Mesothelial cell of epicardium (in vitro differentiated cells): ENCODE results near the gene RASA2. TPM values are rescaled to one million over a fixed set of nuclear protein-coding genes. Genes with fewer than 3 reads are reported as not detected.

Source experiments
- DNase-seq, 2 experiments: peaks; one replicate each; pipeline ENCODE4 v3.0.0; 2021; ENCODE audit warnings: low spot score in 2 of 2; ENCODE audit not compliant: unreplicated experiment in 2 of 2
- H3K27ac Mint-ChIP-seq: 2 replicates; pipeline ENCODE4 v1.8.0; 2021; ENCODE audit warnings: mixed read lengths
- H3K27me3 Mint-ChIP-seq: 2 replicates; pipeline ENCODE4 v1.8.0; 2021; ENCODE audit warnings: low read depth, mixed read lengths
- H3K36me3 Mint-ChIP-seq: 2 replicates; pipeline ENCODE4 v1.8.0; 2021; ENCODE audit warnings: mixed read lengths
- H3K4me1 Mint-ChIP-seq: 2 replicates; pipeline ENCODE4 v1.8.0; 2021; ENCODE audit warnings: mixed read lengths
- H3K4me3 Mint-ChIP-seq: 2 replicates; pipeline ENCODE4 v1.8.0; 2021; ENCODE audit warnings: mild to moderate bottlenecking, moderate library complexity, mixed read lengths
- H3K9me3 Mint-ChIP-seq: 2 replicates; pipeline ENCODE4 v1.8.0; 2021; ENCODE audit warnings: mixed read lengths
- total RNA-seq: library from RNA; stranded (reverse); gene quantifications from 3 replicates; pipeline ENCODE4 v1.2.1, GENCODE V29; 2021
- TF ChIP-seq, protein P1 (sequence below): fragments of 200-600 bp; sonication (generic); IDR thresholded peaks from one replicate; pipeline ENCODE4 v1.5.0; 2021; ENCODE audit warnings: antibody characterized with exemption; ENCODE audit not compliant: unreplicated experiment

Gene RASA2
- total RNA-seq, 1 donor from 2014 or later, result 14.5 TPM

DNA sequence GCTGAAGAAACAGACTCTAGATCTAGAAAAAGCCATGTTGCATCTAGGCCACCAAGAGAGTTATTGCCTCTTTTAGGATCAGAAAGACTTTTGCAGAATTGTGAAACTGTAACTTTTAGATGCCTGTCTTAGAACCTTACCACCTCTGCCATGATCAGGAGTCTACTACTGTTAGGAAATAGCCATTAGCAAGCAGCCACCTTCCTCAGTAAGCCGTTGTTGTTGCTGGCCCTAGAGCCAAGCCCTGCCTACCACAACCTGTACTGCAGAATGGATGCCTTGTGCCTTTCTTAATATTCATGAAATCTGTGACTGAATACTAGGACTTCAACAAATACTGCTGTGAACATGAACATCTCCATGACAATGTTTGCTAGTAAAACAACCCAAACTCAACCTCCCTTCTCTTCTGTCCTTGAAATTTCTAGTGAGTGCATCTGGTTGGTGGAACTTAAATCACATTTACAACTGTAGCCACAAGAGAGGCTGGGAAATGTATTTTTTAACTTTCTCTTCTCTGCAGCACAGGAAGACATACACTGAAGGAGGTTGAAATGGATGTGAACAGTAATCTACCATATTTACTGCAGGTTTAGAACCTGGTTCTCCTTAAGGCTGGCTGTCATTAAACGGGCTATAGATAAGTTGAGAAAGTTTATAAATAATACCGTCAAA lies 20.7 kb downstream of the RASA2 start:
- Mint-ChIP-seq H3K9me3 (no peaks in the 10 kb centered on the region), H3K27ac (no peak overlapping the region), H3K4me1 (no peaks in the 10 kb centered on the region), H3K27me3 (no peaks in the 10 kb centered on the region), H3K36me3 (no peaks in the 10 kb centered on the region), H3K4me3 (no peak overlapping the region)
- TF ChIP-seq, protein P1, sequence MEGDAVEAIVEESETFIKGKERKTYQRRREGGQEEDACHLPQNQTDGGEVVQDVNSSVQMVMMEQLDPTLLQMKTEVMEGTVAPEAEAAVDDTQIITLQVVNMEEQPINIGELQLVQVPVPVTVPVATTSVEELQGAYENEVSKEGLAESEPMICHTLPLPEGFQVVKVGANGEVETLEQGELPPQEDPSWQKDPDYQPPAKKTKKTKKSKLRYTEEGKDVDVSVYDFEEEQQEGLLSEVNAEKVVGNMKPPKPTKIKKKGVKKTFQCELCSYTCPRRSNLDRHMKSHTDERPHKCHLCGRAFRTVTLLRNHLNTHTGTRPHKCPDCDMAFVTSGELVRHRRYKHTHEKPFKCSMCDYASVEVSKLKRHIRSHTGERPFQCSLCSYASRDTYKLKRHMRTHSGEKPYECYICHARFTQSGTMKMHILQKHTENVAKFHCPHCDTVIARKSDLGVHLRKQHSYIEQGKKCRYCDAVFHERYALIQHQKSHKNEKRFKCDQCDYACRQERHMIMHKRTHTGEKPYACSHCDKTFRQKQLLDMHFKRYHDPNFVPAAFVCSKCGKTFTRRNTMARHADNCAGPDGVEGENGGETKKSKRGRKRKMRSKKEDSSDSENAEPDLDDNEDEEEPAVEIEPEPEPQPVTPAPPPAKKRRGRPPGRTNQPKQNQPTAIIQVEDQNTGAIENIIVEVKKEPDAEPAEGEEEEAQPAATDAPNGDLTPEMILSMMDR, result no peak
- DNase-seq, result no peak

DNA sequence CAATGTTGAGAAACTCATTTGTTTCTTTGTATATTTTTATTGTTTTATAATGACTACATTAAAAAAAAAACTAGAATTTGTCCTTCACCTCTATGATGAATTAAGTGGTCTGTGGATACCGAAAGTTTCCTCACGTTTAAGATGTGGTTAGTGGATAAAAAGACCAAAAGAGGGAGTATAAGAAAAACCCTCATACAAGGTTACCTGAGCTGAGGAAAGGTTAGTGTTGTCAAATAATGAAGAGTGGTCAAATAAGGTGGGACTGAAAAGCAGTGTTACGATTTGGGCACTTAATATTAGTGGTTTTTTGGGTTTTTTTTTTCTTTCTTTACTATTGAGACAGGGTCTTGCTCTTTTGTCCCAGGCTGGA lies 21.2 kb downstream of the RASA2 start:
- Mint-ChIP-seq H3K9me3 (no peaks in the 10 kb centered on the region), H3K36me3 (no peaks in the 10 kb centered on the region), H3K27ac (no peak overlapping the region), H3K4me1 (no peaks in the 10 kb centered on the region), H3K4me3 (no peak overlapping the region), H3K27me3 (no peaks in the 10 kb centered on the region)
- TF ChIP-seq, protein P1, result no peak
- no peak for DNase-seq

DNA sequence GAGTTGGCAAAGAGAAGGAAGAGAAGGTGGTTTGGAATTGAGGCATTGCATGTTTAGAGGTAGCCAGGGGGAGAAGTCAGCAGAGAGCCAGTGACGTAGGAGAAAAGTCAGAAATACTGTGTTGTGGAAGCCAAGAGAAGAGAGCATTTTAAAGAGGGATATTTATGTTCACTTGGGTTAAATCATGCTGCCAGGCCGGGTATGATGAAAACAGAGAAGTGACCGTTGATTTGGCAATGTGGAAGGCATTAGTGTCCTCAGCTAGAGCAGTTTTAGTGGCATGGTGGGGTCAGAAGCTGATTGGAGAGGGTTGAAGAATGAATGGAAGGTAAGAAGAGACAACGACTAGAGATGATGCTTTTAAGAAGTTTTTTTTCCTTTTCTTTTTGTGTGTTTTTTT lies 24.5 kb downstream of the RASA2 start:
- Mint-ChIP-seq H3K4me3 (no peak overlapping the region), H3K27ac (no peak overlapping the region), H3K36me3 (peaks cover 11% of the 10 kb centered on the region), H3K4me1 (no peaks in the 10 kb centered on the region), H3K27me3 (no peaks in the 10 kb centered on the region), H3K9me3 (peaks cover under 1% of the 10 kb centered on the region)
- TF ChIP-seq, protein P1, result no peak
- no peak for DNase-seq

DNA sequence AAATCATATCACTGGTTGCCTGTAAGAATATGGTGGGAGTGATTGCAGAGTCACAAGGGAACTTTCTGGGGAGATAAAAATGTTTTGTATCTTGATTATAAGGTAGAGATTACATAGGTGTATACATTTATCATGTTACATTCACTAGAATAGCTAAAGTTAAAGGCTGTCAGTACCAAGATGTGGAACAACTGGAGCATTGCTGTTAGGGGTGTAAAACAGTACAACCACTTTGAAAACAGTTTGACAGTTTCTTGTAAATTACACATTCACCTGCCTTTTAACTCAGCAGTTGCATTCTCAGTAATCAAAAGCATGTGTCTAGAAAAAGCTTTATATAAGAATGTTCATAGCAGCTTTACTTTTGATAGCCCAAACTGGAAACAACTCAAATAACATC lies 27.6 kb downstream of the RASA2 start:
- Mint-ChIP-seq H3K27me3 (no peaks in the 10 kb centered on the region), H3K9me3 (peaks cover 3% of the 10 kb centered on the region), H3K27ac (no peak overlapping the region), H3K4me1 (no peaks in the 10 kb centered on the region), H3K4me3 (no peak overlapping the region), H3K36me3 (peaks cover 26% of the 10 kb centered on the region)
- no peak for DNase-seq
- TF ChIP-seq, protein P1, result no peak

DNA sequence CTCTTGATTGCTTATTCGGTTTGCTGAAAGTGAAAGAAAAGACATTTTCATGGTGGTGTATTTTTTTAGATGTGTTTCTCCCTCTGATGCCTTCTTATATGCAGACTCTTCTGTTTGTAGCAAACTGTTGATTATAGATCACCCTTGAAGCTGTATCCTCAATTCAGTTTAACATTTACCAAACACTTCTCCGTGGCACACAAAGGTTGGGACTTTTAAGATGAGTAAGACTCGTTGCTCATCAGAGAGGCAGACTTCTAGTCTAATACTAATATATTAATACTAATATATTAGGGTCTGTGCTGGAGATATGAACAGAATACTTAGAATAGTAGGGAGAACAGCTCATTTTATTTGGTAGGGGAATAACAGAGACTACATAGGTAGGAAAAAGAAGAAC lies 32.8 kb downstream of the RASA2 start:
- H3K27me3 Mint-ChIP-seq, result no peaks in the 10 kb centered on the region
- TF ChIP-seq, protein P1, result no peak
- peaks cover 26% of the 10 kb centered on the region for H3K36me3 Mint-ChIP-seq
- peaks cover 3% of the 10 kb centered on the region for H3K9me3 Mint-ChIP-seq
- peaks cover 9% of the 10 kb centered on the region for H3K4me1 Mint-ChIP-seq
- H3K4me3 Mint-ChIP-seq, result no peak overlapping the region
- DNase-seq, result no peak
- H3K27ac Mint-ChIP-seq, result no peak overlapping the region

DNA sequence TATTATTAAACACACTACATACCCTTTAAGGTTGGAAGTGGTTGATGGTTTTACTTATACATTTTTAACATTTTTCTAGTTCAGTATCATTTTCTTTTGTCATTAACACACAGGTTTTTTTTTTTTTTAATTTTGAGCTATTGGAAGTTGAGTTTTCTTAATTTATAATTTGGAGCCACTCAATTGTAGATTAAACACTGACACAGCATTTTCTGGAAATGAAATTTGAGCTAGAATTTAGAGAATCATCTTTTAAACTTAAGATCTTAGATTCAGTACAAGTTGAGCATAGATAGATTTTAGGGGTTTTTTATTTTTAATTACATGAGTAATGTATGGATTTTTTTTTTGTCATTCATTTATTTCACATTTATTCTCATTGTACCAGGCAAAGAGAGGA lies 35.0 kb downstream of the RASA2 start:
- H3K9me3 Mint-ChIP-seq, result no peaks in the 10 kb centered on the region
- no peak overlapping the region for H3K27ac Mint-ChIP-seq
- H3K4me1 Mint-ChIP-seq, result peaks cover 9% of the 10 kb centered on the region
- peaks cover 15% of the 10 kb centered on the region for H3K36me3 Mint-ChIP-seq
- DNase-seq, result no peak
- H3K27me3 Mint-ChIP-seq, result no peaks in the 10 kb centered on the region
- TF ChIP-seq, protein P1, result no peak
- H3K4me3 Mint-ChIP-seq, result no peak overlapping the region
